C4-2B (cell line): ENCODE data around the gene ERC2.

Experiments
- H3K27ac ChIP-seq: fragments of 450-650 bp; 2 replicates; pipeline ENCODE4 v1.5.1; 2017
- ZFX ChIP-seq: fragments of 450-650 bp; IDR thresholded peaks from 2 replicates; pipeline ENCODE4 v1.6.1; 2017
- TF ChIP-seq, protein P1 (sequence below): fragments of 450-650 bp; conservative IDR thresholded peaks from 2 replicates; pipeline ENCODE4 v1.5.1; 2017; ENCODE audit warnings: mild to moderate bottlenecking

ERC2 gene

DNA sequence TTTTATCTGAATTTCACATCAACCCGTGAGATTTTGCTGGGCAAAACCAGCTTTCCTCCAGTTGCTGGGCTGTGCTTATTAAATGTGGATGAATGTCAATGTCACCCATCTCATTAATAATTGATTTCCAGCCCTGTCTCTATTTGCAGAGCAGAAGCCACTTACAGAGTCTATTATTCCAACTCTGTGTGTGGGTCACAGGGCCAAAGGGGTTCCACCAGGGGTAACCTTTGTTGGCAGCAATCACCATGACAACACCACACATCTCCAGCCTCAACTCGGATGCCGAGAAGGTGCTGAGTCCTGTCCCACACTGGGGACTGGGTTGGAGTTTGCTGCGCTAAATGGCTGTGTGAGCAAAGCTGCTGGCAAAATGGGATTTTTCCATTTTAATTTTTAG lies 930.1 kb downstream of the ERC2 start:
- TF ChIP-seq, protein P1, sequence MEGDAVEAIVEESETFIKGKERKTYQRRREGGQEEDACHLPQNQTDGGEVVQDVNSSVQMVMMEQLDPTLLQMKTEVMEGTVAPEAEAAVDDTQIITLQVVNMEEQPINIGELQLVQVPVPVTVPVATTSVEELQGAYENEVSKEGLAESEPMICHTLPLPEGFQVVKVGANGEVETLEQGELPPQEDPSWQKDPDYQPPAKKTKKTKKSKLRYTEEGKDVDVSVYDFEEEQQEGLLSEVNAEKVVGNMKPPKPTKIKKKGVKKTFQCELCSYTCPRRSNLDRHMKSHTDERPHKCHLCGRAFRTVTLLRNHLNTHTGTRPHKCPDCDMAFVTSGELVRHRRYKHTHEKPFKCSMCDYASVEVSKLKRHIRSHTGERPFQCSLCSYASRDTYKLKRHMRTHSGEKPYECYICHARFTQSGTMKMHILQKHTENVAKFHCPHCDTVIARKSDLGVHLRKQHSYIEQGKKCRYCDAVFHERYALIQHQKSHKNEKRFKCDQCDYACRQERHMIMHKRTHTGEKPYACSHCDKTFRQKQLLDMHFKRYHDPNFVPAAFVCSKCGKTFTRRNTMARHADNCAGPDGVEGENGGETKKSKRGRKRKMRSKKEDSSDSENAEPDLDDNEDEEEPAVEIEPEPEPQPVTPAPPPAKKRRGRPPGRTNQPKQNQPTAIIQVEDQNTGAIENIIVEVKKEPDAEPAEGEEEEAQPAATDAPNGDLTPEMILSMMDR: no peak
- no peak for TF ChIP-seq ZFX
- no peak overlapping the region for H3K27ac ChIP-seq

DNA sequence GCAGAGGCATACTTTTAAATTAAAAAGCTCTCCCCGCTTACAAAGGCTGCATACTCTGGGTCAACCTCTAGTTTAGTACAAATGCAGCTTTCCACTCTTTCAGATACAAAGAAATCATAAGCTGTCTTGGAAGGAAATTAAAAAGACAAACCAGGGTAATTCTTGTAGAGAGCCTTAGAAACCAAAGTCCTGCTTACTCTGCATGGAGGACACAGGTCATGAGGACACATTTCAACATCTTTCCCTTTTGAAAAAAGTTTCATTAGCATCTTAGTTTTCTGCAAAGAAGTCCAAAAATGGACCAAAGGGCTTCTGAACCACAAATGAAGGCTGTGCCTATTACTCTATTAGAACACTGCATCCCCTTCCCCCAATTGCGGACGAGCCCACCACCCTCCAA lies 930.7 kb downstream of the ERC2 start:
- no peak overlapping the region for H3K27ac ChIP-seq
- TF ChIP-seq ZFX: no peak
- TF ChIP-seq, protein P1: no peak

DNA sequence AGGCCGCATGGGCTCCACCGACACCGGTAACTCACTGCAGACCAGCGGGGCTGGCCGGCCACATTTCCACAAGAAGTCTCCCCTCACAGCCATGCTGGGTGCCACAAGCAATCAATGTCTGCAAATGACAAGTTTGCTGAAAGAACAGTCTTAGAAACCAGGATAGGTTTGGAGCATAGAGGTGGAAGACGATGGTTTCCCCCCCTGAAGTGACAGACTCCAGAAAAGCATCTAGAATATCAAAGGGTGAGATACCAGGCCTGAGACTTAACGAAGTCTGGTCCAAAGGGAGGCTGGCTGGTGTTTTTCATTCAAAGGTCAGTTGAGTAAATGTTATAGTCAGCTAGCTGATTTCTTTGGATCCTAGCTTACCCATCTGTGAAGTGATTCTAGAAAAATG lies 931.1 kb downstream of the ERC2 start:
- TF ChIP-seq ZFX: no peak
- TF ChIP-seq, protein P1: no peak
- no peak overlapping the region for H3K27ac ChIP-seq

DNA sequence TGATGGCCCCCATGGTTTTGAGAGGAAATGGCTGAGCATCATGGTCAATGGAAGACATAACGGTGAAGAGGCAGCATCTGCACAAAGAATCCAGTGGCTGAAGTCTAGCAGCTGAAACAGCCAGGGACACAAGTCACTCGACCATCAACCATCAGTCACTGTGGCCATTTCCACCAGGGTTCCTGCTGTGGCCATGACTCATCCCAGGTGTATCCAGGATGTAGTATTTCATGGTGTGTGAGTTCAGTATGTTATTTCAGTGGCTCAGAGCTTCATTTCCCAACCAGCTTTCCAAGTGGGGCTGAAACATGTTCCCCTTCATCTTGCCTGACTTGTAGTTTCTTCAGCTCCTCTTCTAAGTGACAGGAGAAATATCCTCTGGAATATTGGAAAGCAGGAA lies 933.4 kb downstream of the ERC2 start:
- no peak overlapping the region for H3K27ac ChIP-seq
- TF ChIP-seq, protein P1: no peak
- no peak for TF ChIP-seq ZFX

DNA sequence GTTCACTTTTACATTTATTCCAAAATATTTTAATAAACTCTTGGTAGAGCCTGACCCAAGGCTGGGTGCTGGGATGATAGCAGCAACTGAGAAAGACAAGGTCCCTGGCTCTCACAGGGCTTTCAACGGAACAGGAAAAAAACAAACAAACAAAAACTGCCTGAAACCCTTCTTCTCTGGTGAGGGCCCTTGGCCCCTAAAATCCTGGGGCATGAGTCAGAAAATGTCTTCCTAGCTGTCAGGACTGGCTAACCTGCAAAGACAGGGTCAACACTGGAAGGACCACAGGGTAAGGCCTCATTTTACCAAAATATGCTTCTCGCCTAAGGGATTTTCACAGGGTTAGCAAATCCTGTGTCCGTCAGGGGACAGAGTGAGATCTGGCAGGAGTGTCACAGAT lies 935.5 kb downstream of the ERC2 start:
- TF ChIP-seq, protein P1: no peak
- no peak for TF ChIP-seq ZFX
- H3K27ac ChIP-seq: no peak overlapping the region

DNA sequence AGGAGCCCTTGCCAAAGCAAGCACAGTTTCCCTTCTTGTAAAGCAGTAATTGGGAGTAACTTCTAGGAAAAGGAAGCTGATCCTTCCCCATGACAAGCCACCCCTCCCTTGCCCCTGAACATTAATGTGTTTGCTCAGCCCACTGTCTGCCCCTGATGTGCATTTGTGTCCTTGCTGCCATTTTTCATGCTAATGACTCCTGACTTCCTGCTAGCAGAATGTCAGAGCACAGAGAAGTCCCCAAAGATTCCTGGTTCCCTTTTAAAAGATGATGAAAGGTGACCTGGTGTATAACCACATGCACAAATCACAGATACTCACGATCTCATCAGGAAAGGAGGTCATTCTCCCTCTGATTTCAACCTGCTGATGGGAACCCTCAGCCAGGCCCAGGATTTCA lies 936.9 kb downstream of the ERC2 start:
- TF ChIP-seq ZFX: no peak
- TF ChIP-seq, protein P1: no peak
- H3K27ac ChIP-seq: no peak overlapping the region

DNA sequence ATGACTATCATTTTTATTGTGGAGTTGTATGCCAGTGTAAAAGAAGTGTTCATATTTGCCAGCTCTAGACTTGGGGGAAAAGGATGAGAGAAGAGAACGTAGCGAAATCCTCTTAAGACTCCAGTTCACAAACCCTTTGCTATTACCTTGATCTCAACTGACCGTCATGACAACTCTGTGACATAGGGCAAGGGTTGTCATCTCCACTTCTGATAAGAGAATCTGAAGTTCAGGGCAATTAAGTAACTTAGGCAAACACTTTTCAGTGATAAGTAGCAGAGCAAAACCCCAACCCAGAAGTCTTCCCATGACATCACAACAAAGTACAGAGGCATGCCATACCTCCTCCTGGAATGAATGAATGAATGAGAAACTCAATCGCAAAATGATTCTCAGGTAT lies 940.9 kb downstream of the ERC2 start:
- TF ChIP-seq, protein P1: no peak
- TF ChIP-seq ZFX: no peak
- no peak overlapping the region; the same call in 1 of the 2 replicates for H3K27ac ChIP-seq
